Stimulated activated CD4-positive, alpha-beta T cell treated with anti-CD3 and anti-CD28 coated beads, Interleukin-1b, Interleukin-23, amount 100 ng/mL, for 24 hours (primary cell): ENCODE results near the gene RACK1.
A peak's percentile ranks its signal among the peaks of the same experiment; 100 is the strongest.

Experiments
- DNase-seq, 4 experiments: peaks; one replicate each; pipeline ENCODE4 v3.0.0-alpha.2; 2020; ENCODE audit warnings: low read depth in 4 of 4, low spot score in 1 of 4

The RACK1 gene

DNA sequence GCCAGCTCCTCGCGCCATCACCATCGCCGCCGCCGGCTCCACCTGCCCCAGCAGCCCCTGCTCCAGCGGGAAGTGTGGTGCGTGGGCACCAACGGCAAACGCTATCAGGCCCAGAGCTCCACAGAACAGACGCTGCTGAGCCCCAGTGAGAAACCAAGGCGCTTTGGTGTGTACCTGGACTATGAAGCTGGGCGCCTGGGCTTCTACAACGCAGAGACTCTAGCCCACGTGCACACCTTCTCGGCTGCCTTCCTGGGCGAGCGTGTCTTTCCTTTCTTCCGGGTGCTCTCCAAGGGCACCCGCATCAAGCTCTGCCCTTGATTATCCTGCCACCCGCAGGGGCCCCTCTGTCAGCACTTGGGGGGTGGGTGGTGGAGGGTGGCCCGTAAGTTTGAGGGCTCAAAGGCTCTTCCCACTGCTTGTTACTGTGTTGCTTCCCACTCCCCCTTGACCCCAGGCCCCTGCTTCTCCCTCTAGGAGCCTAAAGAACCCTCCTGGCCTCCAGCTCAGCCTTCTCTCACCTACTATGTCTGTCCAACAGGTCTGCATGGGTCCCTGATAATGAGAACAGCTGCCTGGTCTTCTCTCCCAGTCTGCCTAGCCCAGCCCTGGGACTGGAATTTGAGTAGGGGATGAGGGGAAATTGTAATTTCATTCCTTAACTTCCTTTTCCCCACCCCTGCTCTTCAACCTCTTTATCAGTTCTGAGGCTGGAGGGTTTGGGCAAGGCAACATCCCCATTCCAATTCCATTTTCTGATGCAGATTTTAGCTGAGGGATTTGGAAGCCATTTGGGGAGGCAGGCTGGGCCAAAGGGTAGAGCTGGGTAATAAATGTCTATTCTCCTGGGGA is 9.0 kb downstream of the RACK1 start:
- DNase-seq: no peak

- no peak for DNase-seq
Measured at GRCh38 chr5:181233801-181234454, 9.8 kb downstream of the RACK1 start.

DNA sequence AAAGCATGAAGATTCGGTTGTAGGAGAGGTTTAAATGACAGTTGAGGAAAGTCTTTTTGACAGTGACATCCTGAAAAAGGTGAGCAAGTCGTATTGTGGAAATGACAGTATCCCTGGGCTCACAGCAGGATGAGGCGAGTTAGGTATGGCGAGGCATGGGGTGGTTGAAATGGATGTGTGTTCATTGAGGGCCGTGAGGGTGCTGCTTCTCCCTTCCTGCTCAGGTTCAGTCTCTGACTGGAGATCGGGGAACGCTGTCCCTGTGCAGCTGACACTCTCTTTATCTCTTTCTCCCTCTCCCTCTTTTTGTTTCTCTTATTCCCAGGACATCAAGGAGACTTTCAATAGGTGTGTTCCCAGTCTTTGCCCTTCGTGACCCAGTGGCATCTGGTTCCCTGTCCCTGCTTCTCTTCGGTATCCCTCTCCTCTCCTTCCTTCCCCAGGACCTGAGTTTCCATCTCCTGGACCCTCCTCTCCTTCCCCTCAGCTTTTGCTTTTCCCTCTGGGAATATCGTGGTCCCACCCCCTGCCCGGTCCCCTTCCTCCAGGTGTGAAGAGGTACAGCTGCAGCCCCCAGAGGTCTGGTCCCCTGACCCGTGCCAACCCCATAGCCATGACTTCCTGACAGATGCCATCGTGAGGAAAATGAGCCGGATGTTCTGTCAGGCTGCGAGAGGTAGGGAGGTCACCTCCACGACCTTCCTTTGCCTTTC is 10.5 kb downstream of the RACK1 start:
- no peak for DNase-seq

DNA sequence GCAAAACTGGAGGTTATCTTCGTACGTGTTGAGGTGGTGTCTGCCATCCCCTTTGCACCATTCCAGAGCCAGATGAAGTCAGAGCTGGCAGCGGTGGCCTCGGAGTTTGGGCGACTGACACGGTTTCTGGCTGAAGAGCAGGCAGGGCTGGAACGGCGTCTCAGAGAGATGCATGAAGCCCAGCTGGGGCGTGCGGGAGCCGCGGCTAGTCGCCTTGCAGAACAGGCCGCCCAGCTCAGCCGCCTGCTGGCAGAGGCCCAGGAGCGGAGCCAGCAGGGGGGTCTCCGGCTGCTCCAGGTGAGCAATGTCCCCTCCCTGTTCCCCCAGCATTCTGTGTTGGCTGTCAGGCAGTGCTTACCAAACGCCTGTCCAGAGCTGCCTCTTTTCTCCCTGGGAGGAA is 11.1 kb downstream of the RACK1 start:
- no peak for DNase-seq

DNA sequence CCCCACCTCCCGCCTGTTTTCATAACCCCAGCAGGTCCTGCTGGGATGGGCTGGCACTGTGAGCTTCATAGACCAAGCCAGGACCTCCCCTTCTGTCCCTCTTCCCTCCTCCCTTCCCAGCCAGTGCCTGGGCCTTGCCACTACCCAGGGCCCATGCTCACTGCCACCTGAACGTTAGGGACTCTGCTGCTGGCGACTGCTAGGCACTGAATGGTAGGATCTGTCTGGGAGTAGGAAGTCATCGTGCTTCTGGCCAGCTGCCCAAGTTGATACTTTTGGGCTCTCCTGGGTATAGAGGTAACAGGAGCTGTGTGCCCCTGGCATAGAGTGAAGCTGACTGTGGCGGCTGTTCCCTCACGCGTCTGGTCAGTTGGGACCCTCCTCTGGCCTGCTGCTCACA is 12.3 kb downstream of the RACK1 start:
- DNase-seq: no peak

GRCh38 chr5:181230551-181230950 is 13.2 kb downstream of the RACK1 start:
- DNase-seq: no peak

GRCh38 chr5:181229996-181230395 is 13.7 kb downstream of the RACK1 start:
- DNase-seq: no peak

- DNase-seq: no peak
Measured at GRCh38 chr5:181224390-181225229, 19.1 kb downstream of the RACK1 start.

- no peak for DNase-seq
Measured at GRCh38 chr5:181223729-181224389, 19.8 kb downstream of the RACK1 start.

GRCh38 chr5:181223058-181223728 is 20.5 kb downstream of the RACK1 start, which contains the start of gene TRIM41:
TSS of gene TRIM41 (plus strand) at chr5:181223281. CDS start at chr5:181224000, 719 bp downstream.
- DNase-seq: peak; percentile 87 to 97 (median 94)

GRCh38 chr5:181222630-181223057 is 21.1 kb downstream of the RACK1 start:
- DNase-seq: no peak

DNA sequence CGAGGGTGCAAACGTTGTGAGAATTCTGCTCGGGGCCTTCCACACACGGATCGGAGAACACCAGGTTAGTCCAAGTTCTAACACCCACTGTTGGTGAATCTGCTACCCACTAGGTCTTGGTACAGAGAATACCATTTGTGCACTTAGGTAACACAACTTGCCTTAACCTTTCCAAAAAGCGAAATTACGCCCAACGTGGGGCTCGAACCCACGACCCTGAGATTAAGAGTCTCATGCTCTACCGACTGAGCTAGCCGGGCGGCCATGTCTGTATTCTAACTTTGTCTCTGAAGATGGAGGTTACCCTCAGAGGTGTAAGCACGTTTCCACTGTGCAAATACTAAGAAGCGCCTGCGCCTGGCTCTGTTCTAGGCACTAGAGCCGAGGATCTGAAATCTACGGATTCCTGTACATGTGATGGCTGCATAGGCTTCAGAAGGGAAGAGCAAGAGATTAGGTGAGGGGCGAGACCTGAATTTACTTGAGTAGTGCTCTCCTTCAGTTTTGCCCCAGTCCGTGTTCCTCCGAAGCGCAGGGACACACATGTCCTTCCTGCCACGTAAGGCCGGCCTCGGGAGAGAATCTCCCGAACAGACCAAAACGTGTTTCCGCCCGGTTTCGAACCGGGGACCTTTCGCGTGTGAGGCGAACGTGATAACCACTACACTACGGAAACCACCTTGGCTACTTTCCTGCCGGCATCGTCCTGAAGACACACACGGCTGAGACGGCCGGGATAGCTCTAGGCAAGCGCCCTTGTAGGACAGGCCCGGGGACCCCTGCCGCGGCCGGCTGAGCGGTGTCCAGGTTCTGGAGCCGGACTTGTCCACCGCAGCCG is 21.7 kb downstream of the RACK1 start:
- DNase-seq: peak; percentile 90 to 99 (median 95)

DNA sequence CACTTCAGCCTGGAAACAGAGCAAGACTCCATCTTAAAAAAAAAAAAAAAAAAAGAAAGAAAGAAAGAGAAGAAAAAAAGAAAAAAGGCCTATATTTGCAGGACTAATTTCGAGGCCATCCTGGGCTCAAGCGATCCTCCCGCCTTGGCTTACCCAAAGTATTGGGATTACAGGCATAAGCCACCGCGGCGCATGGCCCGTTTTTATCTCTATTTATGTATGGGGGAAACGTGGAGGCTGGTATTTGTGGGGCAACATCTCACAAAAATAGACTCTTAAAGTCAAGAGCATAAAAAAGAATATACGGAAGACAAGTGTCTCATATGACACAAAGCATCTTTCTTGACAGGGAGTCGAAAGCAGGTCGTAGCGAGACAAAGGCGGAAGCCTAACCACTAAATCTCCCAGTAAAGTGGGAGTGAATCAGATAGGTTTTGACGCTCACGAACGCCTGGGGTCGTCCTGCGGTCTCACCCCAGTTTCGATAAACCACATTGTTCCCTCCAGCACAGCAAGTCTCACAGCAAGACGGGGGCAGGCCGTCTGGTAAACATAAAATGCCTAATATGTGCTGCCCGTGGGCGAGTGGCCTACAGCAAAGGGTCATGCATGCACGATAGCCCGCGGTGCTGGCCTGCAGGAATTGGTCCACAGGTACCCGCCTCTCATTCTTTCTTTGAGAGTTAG is 22.5 kb downstream of the RACK1 start:
- DNase-seq: no peak

GRCh38 chr5:181220178-181220515 is 23.6 kb downstream of the RACK1 start:
- no peak for DNase-seq

GRCh38 chr5:181219262-181220177 is 24.2 kb downstream of the RACK1 start:
- no peak for DNase-seq

DNA sequence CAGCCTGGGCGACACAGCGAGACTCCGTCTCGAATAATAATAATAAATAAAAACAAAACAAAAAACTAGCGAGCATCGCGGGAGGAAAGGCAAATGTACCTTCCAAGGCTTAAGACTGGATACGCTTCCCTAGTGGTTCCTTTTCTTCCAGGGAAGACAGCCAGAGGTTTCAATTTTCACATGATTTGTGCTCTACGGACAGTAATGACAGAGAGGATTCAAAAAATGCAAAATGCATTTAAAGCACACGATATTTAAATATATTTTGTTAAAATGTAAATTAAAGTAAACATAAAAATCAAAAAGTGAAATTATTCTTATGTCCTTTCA is 24.9 kb downstream of the RACK1 start:
- DNase-seq: no peak

DNA sequence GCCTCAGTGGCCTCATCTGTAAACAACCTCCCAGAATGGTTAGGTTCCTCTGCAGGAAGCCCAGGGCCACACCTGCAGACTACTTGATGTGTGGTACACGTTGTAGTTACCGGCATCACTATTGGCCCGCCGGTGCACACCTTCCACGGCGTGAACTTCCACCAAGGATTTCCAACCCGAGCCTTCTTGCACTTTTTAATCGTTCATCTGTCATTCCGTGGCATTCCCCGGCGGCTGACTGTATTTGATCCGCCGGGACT is 26.0 kb downstream of the RACK1 start:
- DNase-seq: no peak
